Subcutaneous adipose tissue (tissue), 4 donors: ENCODE measurements around the gene GDNF. TPM values are rescaled to one million over a fixed set of nuclear protein-coding genes. Genes with fewer than 3 reads are reported as not detected.

Experiments used
- CTCF ChIP-seq: fragments of 450-650 bp; IDR thresholded peaks from one replicate; pipeline ENCODE4 v1.5.1; 2016; ENCODE audit warnings: low read depth, mild to moderate bottlenecking, control low read depth, antibody characterized with exemption, moderate library complexity
- total RNA-seq, 4 donors: library from RNA; depleted of rRNA; stranded (reverse); fragments of >200 nt; gene quantifications; one replicate each; pipeline ENCODE4 v1.1.0, GENCODE V29; 2016

GDNF gene
- total RNA-seq, 4 donors from 2014 or later: 0.17 TPM; not detected in 3

GRCh38 chr5:37774912-37775483, 64.8 kb downstream of the GDNF start:
- no peak for TF ChIP-seq CTCF

DNA sequence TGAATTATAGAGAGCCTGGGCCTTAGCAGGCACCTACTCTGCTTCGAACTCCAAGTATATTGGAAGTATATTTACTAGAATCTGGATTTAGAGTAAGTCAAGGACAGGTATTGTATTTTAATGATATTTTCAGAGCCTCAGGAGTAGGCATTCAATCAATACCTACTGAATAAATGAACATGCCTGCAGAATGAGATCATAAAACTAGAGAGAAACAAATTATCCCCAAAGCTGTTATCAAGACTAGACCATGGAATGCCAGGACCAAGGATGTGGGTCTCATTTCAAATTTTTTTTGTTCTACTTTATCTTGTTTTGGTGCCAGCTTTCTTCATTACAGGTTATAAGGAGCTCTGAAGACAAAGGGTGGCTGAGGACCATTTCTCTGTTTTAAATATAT, 66.0 kb downstream of the GDNF start:
- no peak for TF ChIP-seq CTCF

DNA sequence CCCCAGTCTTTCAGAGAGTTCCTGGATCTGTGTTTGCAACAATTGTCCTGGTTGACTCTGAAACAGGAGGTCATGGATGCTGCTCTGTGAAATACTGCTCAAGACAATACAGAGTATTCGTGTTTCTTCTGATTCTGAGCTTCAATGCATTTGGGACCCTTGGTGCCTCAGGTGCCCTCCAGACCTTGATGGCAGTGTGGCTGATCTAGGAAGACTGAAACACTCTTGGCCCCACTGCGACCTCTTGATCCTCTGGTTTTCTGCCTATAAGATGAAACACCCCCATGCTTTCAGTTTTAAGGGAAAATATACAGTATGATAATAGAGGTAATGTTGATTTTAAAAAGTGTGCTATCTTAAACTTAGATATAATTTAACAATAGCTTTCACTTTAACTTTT, 67.6 kb downstream of the GDNF start:
- TF ChIP-seq CTCF: no peak

- no peak for TF ChIP-seq CTCF
Measured at GRCh38 chr5:37771731-37772130, 68.1 kb downstream of the GDNF start.

DNA sequence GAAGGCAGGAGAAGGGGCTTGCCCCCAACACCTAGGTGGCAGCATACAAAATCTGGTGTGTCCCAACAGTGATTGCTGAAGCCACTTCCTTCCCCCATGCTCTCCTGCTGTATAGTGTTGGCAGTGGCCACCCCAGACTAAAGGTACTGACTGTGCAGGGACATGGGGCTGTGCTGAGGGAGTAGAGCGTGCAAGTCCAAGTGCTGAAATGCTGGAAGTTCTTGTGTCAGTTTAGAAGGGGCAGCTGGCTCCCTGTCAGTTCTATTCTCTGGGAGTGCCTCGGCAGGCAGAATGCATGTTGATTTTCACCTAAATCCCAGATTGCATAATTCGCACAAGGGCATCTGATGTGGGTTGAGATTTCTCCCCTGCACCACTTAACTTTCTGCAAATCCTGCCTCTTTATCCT, 68.6 kb downstream of the GDNF start:
- no peak for TF ChIP-seq CTCF

DNA sequence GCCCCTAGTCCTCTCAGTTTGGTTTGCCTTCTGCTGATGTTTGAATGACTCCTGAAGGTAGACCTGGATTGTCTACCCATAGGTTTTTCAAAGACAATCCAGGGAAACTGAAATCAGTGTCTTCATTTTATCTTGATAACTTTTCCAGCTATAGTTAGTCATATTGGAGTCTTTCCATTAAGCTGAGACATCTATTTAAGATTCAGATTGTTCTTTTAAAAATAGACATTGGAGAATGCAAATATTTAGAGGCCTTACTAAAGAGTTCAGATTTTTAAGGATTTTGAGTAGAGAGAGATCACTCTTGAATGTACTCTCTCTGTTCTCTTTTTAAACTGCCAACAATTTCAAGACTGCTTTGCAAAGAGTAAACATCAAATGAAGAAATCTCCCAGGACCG, 69.1 kb downstream of the GDNF start:
- no peak for TF ChIP-seq CTCF

DNA sequence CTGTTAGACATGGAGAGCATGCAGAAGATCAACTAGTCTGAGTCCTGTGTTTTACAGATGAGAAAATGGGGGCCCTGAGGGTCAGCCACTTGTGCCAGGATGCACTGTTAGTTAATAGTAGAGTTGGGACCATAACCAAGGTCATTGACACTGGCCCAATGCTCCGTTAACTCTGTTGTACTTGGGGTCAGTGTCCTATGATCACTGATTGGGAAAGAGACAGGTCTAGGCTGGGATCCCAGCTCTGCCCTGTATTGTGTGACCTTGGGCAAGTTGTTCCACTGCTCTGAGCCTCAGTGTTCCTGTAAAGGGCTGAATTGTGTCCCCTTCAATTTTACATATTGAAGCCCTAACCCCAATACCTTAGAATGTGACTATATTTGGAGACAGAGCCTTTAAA, 70.0 kb downstream of the GDNF start:
- TF ChIP-seq CTCF: no peak

DNA sequence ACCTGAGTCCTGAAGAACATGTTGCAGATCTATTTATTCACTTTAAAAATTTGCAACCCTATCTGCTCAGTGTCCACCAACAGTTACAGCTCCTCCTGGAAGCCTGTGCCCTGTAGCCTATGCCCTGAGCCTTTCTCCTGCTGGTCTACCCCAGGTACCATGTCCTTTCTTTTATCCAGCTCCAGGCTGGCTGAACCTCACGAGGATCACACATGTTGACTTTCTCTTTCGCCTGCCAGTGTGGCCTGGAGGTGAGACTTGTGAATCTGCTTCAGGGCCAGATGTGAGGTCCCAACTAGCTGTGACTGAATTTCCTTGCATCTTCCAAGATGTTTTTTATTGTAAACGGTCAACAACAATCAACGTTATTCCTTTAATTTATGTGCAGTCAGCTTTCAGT, 70.7 kb downstream of the GDNF start:
- no peak for TF ChIP-seq CTCF
